Keratinocyte (primary cell): ENCODE data around the gene GAREM1. TPM values are rescaled to one million over a fixed set of nuclear protein-coding genes. Genes with fewer than 3 reads are reported as not detected.

Experiments
- DNase-seq: peaks from one replicate; pipeline ENCODE4 v3.0.0-alpha.2; 2011; ENCODE audit warnings: low read depth, missing footprints, low spot score
- FAIRE-seq: peaks from 2 replicates; lab custom pipeline; 2011; peaks lifted over from hg19 to GRCh38; lab: Jason Lieb, UNC
- H2AFZ ChIP-seq: 2 replicates; pipeline ENCODE4 v1.6.0; 2012; ENCODE audit warnings: low read length, control low read depth, inconsistent platforms; ENCODE audit not compliant: control insufficient read depth
- H3K27ac ChIP-seq: 2 replicates; pipeline ENCODE4 v1.5.1; 2011; ENCODE audit warnings: low read length; ENCODE audit not compliant: control insufficient read depth, insufficient read depth
- H3K27me3 ChIP-seq: 3 replicates; pipeline ENCODE4 v1.6.0; 2011; ENCODE audit warnings: low read length; ENCODE audit not compliant: control insufficient read depth, insufficient read depth; ENCODE audit errors: extremely low read depth
- H3K36me3 ChIP-seq, 2 experiments: 2 replicates in 1 of 2; 3 replicates in 1 of 2; pipeline ENCODE4 v1.5.1; 2011; ENCODE audit warnings: low read length in 2 of 2, mild to moderate bottlenecking in 1 of 2; ENCODE audit not compliant: control insufficient read depth in 2 of 2, insufficient read depth in 2 of 2; ENCODE audit errors: extremely low read depth in 1 of 2
- H3K4me1 ChIP-seq: 3 replicates; pipeline ENCODE4 v1.5.1; 2011; ENCODE audit warnings: low read length; ENCODE audit not compliant: control insufficient read depth, insufficient read depth; ENCODE audit errors: extremely low read depth
- H3K4me2 ChIP-seq: 3 replicates; pipeline ENCODE4 v1.6.0; 2011; ENCODE audit warnings: low read depth, low read length; ENCODE audit not compliant: control insufficient read depth, insufficient read depth; ENCODE audit errors: extremely low read depth
- H3K4me3 ChIP-seq, 3 experiments: fragments of 200-600 bp in 1 of 3; sonication (generic) in 1 of 3; 2 replicates in 2 of 3; 3 replicates in 1 of 3; pipeline ENCODE4 v1.5.1; 2011 to 2016; ENCODE audit warnings: low read length in 3 of 3, mild to moderate bottlenecking in 3 of 3, control low read depth in 2 of 3, inconsistent platforms in 1 of 3, low read depth in 1 of 3, mixed read lengths in 1 of 3, mixed run types in 1 of 3, moderate library complexity in 1 of 3; ENCODE audit not compliant: control insufficient read depth in 2 of 3, insufficient read depth in 2 of 3; ENCODE audit errors: extremely low read depth in 1 of 3
- H3K79me2 ChIP-seq: 2 replicates; pipeline ENCODE4 v1.6.0; 2012; ENCODE audit warnings: low read length; ENCODE audit not compliant: control insufficient read depth, insufficient read depth
- H3K9ac ChIP-seq: 3 replicates; pipeline ENCODE4 v1.6.0; 2011; ENCODE audit warnings: low read length; ENCODE audit not compliant: control insufficient read depth, insufficient read depth; ENCODE audit errors: extremely low read depth
- H3K9me1 ChIP-seq: 3 replicates; pipeline ENCODE4 v1.6.0; 2011; ENCODE audit warnings: low read length; ENCODE audit not compliant: control insufficient read depth, insufficient read depth; ENCODE audit errors: extremely low read depth
- H3K9me3 ChIP-seq: 2 replicates; pipeline ENCODE4 v1.5.1; 2012; ENCODE audit warnings: low read depth, low read length; ENCODE audit not compliant: control insufficient read depth
- H4K20me1 ChIP-seq: 3 replicates; pipeline ENCODE4 v1.6.0; 2011; ENCODE audit warnings: low read length; ENCODE audit not compliant: control insufficient read depth, insufficient read depth; ENCODE audit errors: extremely low read depth
- CTCF ChIP-seq, 3 experiments: IDR thresholded peaks in 1 of 3; conservative IDR thresholded peaks in 1 of 3; optimal IDR thresholded peaks in 1 of 3; 2 replicates in 2 of 3; 3 replicates in 1 of 3; pipeline versions ENCODE3 to v1.5.1; 2011; ENCODE audit warnings: low read length in 3 of 3, mild to moderate bottlenecking in 3 of 3, moderate library complexity in 2 of 3, control low read depth in 1 of 3, inconsistent platforms in 1 of 3; ENCODE audit not compliant: insufficient read depth in 2 of 3; ENCODE audit errors: extremely low read depth in 1 of 3
- EZH2 ChIP-seq: IDR thresholded peaks from one replicate; pipeline ENCODE4 v1.6.1; 2012; ENCODE audit warnings: inconsistent platforms, mild to moderate bottlenecking, low read length, moderate library complexity
- dilution Hi-C: fragments of 300-500 bp; cut with MboI; formaldehyde crosslinking; loops from one replicate; pipeline ENCODE4 v1.7.0; 2020; ENCODE audit warnings: low sequenced_read_pairs; ENCODE audit not compliant: extremely low pct_ligation_motif_present
- polyA plus RNA-seq, 5 experiments: library from polyadenylated mRNA; depleted of rRNA in 3 of 5; stranded (reverse) in 3 of 5; stranded (forward) in 1 of 5; unstranded in 1 of 5; fragments of >200 nt; gene quantifications; 1 replicate in 1 of 5; 2 replicates in 3 of 5; 3 replicates in 1 of 5; pipeline versions ENCODE4 v1.2.1 to v1.2.3, GENCODE V29; 2011 to 2012; ENCODE audit warnings: missing spikeins in 2 of 5, low read depth in 1 of 5, low replicate concordance in 1 of 5

The GAREM1 gene
- polyA plus RNA-seq, 1 donor (not counting 4 experiments of a cell fraction or from before 2014, with no cell fraction given), result 3.8 TPM

GRCh38 chr18:32243358-32243757, 227.3 kb downstream of the GAREM1 start:
- H2AFZ ChIP-seq, result no peak overlapping the region
- FAIRE-seq (no peak), DNase-seq (no peak)
- no peak overlapping the region for H3K4me3 ChIP-seq
- dilution Hi-C loops, result no loop called here
- H3K27me3 ChIP-seq, result no peaks in the 10 kb centered on the region
- no peaks in the 10 kb centered on the region for H4K20me1 ChIP-seq
- no peaks in the 10 kb centered on the region for H3K79me2 ChIP-seq
- no peaks in the 10 kb centered on the region for H3K36me3 ChIP-seq
- no peak overlapping the region for H3K9ac ChIP-seq
- no peaks in the 10 kb centered on the region for H3K9me3 ChIP-seq
- no peak for TF ChIP-seq EZH2
- TF ChIP-seq CTCF (optimal IDR thresholded peaks at IDR 0.05 in 1 of 3, IDR thresholded peaks at IDR 0.05 in 1 of 3, conservative IDR thresholded peaks at IDR 0.05 in 1 of 3; ENCODE audit: extremely low read depth in 1 of 3, insufficient read depth in 2 of 3, low read length in 3 of 3), result no peak
- no peaks in the 10 kb centered on the region for H3K4me1 ChIP-seq
- no peak overlapping the region for H3K27ac ChIP-seq
- H3K4me2 ChIP-seq, result no peak overlapping the region
- no peaks in the 10 kb centered on the region for H3K9me1 ChIP-seq

GRCh38 chr18:32242395-32242794, 228.3 kb downstream of the GAREM1 start:
- no peaks in the 10 kb centered on the region for H3K79me2 ChIP-seq
- no peak for FAIRE-seq
- H3K36me3 ChIP-seq, result no peaks in the 10 kb centered on the region
- H4K20me1 ChIP-seq, result no peaks in the 10 kb centered on the region
- no peak overlapping the region for H2AFZ ChIP-seq
- H3K9ac ChIP-seq, result no peak overlapping the region
- no peak overlapping the region for H3K27ac ChIP-seq
- H3K4me2 ChIP-seq, result no peak overlapping the region
- no peaks in the 10 kb centered on the region for H3K4me1 ChIP-seq
- dilution Hi-C loops, result no loop called here
- no peaks in the 10 kb centered on the region for H3K9me3 ChIP-seq
- H3K4me3 ChIP-seq, result no peak overlapping the region
- no peaks in the 10 kb centered on the region for H3K27me3 ChIP-seq
- no peaks in the 10 kb centered on the region for H3K9me1 ChIP-seq
- TF ChIP-seq CTCF (optimal IDR thresholded peaks at IDR 0.05 in 1 of 3, IDR thresholded peaks at IDR 0.05 in 1 of 3, conservative IDR thresholded peaks at IDR 0.05 in 1 of 3; ENCODE audit: extremely low read depth in 1 of 3, insufficient read depth in 2 of 3, low read length in 3 of 3), result no peak
- TF ChIP-seq EZH2, result no peak
- no peak for DNase-seq
